Measurements from ENCODE around the gene PPP3R1. TPM values are rescaled to one million over a fixed set of nuclear protein-coding genes. Genes with fewer than 3 reads are reported as not detected.
A peak's percentile ranks its signal among the peaks of the same experiment; 100 is the strongest.

The PPP3R1 gene
- polyA plus RNA-seq, 2 of the 4 experiments (the other 2 are of a cell fraction): 27.3 to 55.1 TPM

GRCh38 chr2:68234405-68234804, 17.9 kb downstream of the PPP3R1 start:
- no peak overlapping the region for H3K27ac ChIP-seq

DNA sequence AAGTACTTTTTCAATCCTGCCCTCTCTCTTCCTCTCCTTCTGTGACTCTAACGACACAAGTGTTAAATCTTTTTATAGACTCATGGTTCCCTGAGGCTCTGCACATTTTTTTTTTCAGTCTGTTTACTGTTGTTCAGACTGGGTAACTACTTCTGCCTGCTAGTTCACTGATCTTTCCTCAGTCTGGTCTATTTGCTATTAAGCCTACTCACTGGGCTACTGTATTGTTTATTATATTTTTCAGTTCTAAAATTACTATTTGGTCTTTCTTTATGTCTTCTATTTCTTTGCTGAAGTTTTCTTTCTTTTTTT, 21.3 kb downstream of the PPP3R1 start:
- no peak for TF ChIP-seq CHD2 (IDR thresholded peaks at IDR 0.05; ENCODE audit: low read length, partially characterized antibody)
- TF ChIP-seq FOSB (CRISPR knock-in tag; IDR thresholded peaks at IDR 0.05): no peak
- TF ChIP-seq HDAC2 (IDR thresholded peaks at IDR 0.05): no peak
- TF ChIP-seq ZC3H11A (IDR thresholded peaks at IDR 0.05): no peak
- no peak for TF ChIP-seq PBX3 (IDR thresholded peaks at IDR 0.05)
- TF ChIP-seq ESRRA (IDR thresholded peaks at IDR 0.05; ENCODE audit: borderline replicate concordance, low read length): no peak
- peak overlapping the region; percentile 1; the same call in 1 of the 3 replicates for H3K4me2 ChIP-seq
- ATAC-seq (no peak), DNase-seq (ENCODE audit: low read depth in 1 of 2, low spot score in 1 of 2) (no peak), FAIRE-seq (no peak)
- 27% methylated on average over 1 of the region's 1 CpG for WGBS (ENCODE audit: missing lambda C conversion rate)
- no peak overlapping the region for H3K27ac ChIP-seq
- ChIA-PET CTCF (interaction anchor here (0.9 to 2.3 kb wide), 3 partner anchors 19 to 108 kb away, joined by 3 to 11 read pairs (median 3); no protein-coding TSS in a partner anchor), POLR2A (no interaction called here)
- H3K9me3 ChIP-seq: no peaks in the 10 kb centered on the region
- peaks cover 20% of the 10 kb centered on the region; the same call in 2 of the 3 replicates for H3K4me1 ChIP-seq
- H3K4me3 ChIP-seq: no peak overlapping the region

More at GRCh38 chr2:68234405-68234804, 17.9 kb downstream of the PPP3R1 start:
- Histone ChIP-seq H3K9me3 (no peaks in the 10 kb centered on the region), H3K4me2 (no peak overlapping the region), H3K4me3 (no peak overlapping the region), H3K4me1 (peaks cover 53% of the 10 kb centered on the region)
- WGBS (ENCODE audit: missing lambda C conversion rate): 92% methylated on average over 4 of the region's 4 CpGs
- DNase-seq (ENCODE audit: low read depth in 1 of 2, low spot score in 1 of 2) (no peak), FAIRE-seq (no peak), ATAC-seq (no peak)
- POLR2A ChIA-PET: no interaction called here
- no peak for TF ChIP-seq POLR2AphosphoS2 (conservative IDR thresholded peaks at IDR 0.05; ENCODE audit: low read length)
- TF ChIP-seq, protein P1, sequence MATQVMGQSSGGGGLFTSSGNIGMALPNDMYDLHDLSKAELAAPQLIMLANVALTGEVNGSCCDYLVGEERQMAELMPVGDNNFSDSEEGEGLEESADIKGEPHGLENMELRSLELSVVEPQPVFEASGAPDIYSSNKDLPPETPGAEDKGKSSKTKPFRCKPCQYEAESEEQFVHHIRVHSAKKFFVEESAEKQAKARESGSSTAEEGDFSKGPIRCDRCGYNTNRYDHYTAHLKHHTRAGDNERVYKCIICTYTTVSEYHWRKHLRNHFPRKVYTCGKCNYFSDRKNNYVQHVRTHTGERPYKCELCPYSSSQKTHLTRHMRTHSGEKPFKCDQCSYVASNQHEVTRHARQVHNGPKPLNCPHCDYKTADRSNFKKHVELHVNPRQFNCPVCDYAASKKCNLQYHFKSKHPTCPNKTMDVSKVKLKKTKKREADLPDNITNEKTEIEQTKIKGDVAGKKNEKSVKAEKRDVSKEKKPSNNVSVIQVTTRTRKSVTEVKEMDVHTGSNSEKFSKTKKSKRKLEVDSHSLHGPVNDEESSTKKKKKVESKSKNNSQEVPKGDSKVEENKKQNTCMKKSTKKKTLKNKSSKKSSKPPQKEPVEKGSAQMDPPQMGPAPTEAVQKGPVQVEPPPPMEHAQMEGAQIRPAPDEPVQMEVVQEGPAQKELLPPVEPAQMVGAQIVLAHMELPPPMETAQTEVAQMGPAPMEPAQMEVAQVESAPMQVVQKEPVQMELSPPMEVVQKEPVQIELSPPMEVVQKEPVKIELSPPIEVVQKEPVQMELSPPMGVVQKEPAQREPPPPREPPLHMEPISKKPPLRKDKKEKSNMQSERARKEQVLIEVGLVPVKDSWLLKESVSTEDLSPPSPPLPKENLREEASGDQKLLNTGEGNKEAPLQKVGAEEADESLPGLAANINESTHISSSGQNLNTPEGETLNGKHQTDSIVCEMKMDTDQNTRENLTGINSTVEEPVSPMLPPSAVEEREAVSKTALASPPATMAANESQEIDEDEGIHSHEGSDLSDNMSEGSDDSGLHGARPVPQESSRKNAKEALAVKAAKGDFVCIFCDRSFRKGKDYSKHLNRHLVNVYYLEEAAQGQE (IDR thresholded peaks at IDR 0.05): no peak
- CTCF ChIA-PET: interaction anchor here (0.6 to 2.9 kb wide), 6 partner anchors 9 to 48 kb away, joined by 3 to 11 read pairs (median 4); no protein-coding TSS in a partner anchor

DNA sequence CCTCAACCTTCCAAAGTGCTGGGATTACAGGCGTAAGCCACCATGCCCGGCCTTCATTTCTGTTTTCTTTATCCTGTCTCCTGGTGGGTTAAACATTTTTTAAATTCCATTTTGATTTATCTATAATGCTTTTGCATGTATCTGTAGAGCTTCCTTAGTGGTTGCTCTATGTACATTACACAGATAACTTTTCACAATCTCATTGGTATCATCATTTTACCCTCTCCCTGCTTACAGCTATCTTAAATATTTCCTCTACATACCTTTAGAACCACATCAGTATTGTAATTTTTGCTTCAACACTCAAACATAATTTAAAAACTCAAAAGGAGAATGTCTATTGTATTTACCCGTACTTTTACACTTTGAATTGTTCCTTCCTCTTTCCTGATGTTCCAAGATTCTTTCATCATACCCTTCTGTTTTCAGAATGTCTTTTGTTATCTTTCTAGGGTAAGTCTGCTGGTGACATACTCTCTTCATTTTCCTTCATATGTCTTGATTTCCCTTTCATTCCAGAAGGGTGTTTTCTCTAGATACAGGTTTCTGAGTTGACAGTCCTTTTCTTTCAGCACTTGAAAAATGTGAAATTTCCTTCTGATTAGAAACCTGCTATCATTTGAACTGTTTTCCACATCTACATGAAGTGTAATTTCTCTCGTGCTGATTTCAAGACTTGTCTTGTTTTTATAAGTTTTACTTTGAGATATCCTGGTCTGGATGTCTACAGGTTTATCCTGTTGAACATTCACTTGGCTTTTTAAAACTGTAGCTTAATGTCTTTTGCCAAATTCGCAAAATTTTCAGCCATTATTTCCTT, 21.9 kb downstream of the PPP3R1 start:
- no peak; a peak in 1 of 6 replicates for ATAC-seq
- 74% methylated on average over 5 of the region's 5 CpGs for WGBS (ENCODE audit: missing lambda C conversion rate)
- POLR2A ChIA-PET: no interaction called here
- H3K4me3 ChIP-seq: no peak overlapping the region
- DNase-seq (ENCODE audit: low read depth in 1 of 2, low spot score in 1 of 2): no peak
- H3K9me3 ChIP-seq: no peaks in the 10 kb centered on the region
- no peak overlapping the region for H3K27ac ChIP-seq
- CTCF ChIA-PET: interaction anchor here (0.9 to 2.3 kb wide), 4 partner anchors 11 to 108 kb away, joined by 3 to 11 read pairs (median 3); no protein-coding TSS in a partner anchor
- no peak for FAIRE-seq
- peak overlapping the region; percentile 1; the same call in 1 of the 3 replicates for H3K4me2 ChIP-seq
- peaks cover 21% of the 10 kb centered on the region; the same call in 2 of the 3 replicates for H3K4me1 ChIP-seq
- no peak for TF ChIP-seq MAFK (IDR thresholded peaks at IDR 0.05; ENCODE audit: partially characterized antibody)
- TF ChIP-seq CHD4 (IDR thresholded peaks at IDR 0.05; ENCODE audit: borderline replicate concordance): no peak
- no peak for TF ChIP-seq USF2 (IDR thresholded peaks at IDR 0.05)
- TF ChIP-seq EP300 (IDR thresholded peaks at IDR 0.05): no peak
- TF ChIP-seq, protein P2, sequence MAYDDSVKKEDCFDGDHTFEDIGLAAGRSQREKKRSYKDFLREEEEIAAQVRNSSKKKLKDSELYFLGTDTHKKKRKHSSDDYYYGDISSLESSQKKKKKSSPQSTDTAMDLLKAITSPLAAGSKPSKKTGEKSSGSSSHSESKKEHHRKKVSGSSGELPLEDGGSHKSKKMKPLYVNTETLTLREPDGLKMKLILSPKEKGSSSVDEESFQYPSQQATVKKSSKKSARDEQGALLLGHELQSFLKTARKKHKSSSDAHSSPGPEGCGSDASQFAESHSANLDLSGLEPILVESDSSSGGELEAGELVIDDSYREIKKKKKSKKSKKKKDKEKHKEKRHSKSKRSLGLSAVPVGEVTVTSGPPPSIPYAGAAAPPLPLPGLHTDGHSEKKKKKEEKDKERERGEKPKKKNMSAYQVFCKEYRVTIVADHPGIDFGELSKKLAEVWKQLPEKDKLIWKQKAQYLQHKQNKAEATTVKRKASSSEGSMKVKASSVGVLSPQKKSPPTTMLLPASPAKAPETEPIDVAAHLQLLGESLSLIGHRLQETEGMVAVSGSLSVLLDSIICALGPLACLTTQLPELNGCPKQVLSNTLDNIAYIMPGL (CRISPR knock-in tag; IDR thresholded peaks at IDR 0.05; ENCODE audit: borderline replicate concordance): no peak
- TF ChIP-seq ZSCAN20 (CRISPR knock-in tag; IDR thresholded peaks at IDR 0.05): no peak
- TF ChIP-seq ELK1 (IDR thresholded peaks at IDR 0.05; ENCODE audit: low read depth, low read length): no peak
- TF ChIP-seq RARB (CRISPR knock-in tag; IDR thresholded peaks at IDR 0.05): no peak
- TF ChIP-seq CTCF (IDR thresholded peaks at IDR 0.05): no peak
- TF ChIP-seq FOXS1 (CRISPR knock-in tag; IDR thresholded peaks at IDR 0.05): no peak
- TF ChIP-seq ZC3H11A (IDR thresholded peaks at IDR 0.05): no peak
- TF ChIP-seq TFCP2L1 (CRISPR knock-in tag; IDR thresholded peaks at IDR 0.05): no peak
- TF ChIP-seq ZNF302 (CRISPR knock-in tag; IDR thresholded peaks at IDR 0.05): no peak
- TF ChIP-seq SREBF2 (IDR thresholded peaks at IDR 0.05): no peak
